ENCODE data around the gene CDK10. TPM values are rescaled to one million over a fixed set of nuclear protein-coding genes. Genes with fewer than 3 reads are reported as not detected.
A peak's percentile ranks its signal among the peaks of the same experiment; 100 is the strongest.
"Not testable (repeated sequence)": the region's sequence is repeated elsewhere in the genome, so short reads cannot be mapped to it uniquely, and the experiment has no call there.

The CDK10 gene
- total RNA-seq, 4 donors from 2014 or later: 42.8 to 118 (median 55.0) TPM

- 99% methylated on average over 2 of the region's 2 CpGs for WGBS
- no peaks in the 10 kb centered on the region for H3K4me1 ChIP-seq
Measured at GRCh38 chr16:89678258-89678657, 8.2 kb upstream of the CDK10 start.

GRCh38 chr16:89685916-89686315 lies 573 bp upstream of the CDK10 start:
- Histone ChIP-seq H3K27me3 (no peaks in the 10 kb centered on the region), H3K4me1 (peaks cover 21% of the 10 kb centered on the region), H3K36me3 (peaks cover 15% of the 10 kb centered on the region), H3K9me3 (no peaks in the 10 kb centered on the region), H3K27ac (no peak overlapping the region), H3K4me3 (peak overlapping the region; percentile 71)
- TF ChIP-seq, protein P1, sequence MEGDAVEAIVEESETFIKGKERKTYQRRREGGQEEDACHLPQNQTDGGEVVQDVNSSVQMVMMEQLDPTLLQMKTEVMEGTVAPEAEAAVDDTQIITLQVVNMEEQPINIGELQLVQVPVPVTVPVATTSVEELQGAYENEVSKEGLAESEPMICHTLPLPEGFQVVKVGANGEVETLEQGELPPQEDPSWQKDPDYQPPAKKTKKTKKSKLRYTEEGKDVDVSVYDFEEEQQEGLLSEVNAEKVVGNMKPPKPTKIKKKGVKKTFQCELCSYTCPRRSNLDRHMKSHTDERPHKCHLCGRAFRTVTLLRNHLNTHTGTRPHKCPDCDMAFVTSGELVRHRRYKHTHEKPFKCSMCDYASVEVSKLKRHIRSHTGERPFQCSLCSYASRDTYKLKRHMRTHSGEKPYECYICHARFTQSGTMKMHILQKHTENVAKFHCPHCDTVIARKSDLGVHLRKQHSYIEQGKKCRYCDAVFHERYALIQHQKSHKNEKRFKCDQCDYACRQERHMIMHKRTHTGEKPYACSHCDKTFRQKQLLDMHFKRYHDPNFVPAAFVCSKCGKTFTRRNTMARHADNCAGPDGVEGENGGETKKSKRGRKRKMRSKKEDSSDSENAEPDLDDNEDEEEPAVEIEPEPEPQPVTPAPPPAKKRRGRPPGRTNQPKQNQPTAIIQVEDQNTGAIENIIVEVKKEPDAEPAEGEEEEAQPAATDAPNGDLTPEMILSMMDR (IDR thresholded peaks at IDR 0.05): no peak
- TF ChIP-seq EP300 (IDR thresholded peaks at IDR 0.05): no peak
- no peak for TF ChIP-seq POLR2AphosphoS5 (IDR thresholded peaks at IDR 0.05)
- no peak for TF ChIP-seq POLR2A (IDR thresholded peaks at IDR 0.05)
- 90% methylated on average over 1 of the region's 1 CpG for whole genome bisulfite sequencing
- DNase-seq (ENCODE audit: low spot score in 2 of 2): no peak

More at GRCh38 chr16:89678258-89678657, 8.2 kb upstream of the CDK10 start:
- Histone ChIP-seq H3K27me3 (no peaks in the 10 kb centered on the region), H3K36me3 (no peaks in the 10 kb centered on the region), H3K4me3 (no peak overlapping the region), H3K9me3 (no peaks in the 10 kb centered on the region), H3K27ac (no peak overlapping the region)
- no peak for DNase-seq (ENCODE audit: low spot score in 2 of 2)
- TF ChIP-seq EP300 (IDR thresholded peaks at IDR 0.05) (no peak), POLR2A (IDR thresholded peaks at IDR 0.05) (no peak), POLR2AphosphoS5 (IDR thresholded peaks at IDR 0.05) (no peak)
- TF ChIP-seq, protein P1 (IDR thresholded peaks at IDR 0.05): no peak

GRCh38 chr16:89687092-89687940 lies 827 bp downstream of the CDK10 start:
- H3K4me3 ChIP-seq: peak overlapping the region; percentile 71
- TF ChIP-seq POLR2A (IDR thresholded peaks at IDR 0.05) (no peak), EP300 (IDR thresholded peaks at IDR 0.05) (no peak), POLR2AphosphoS5 (IDR thresholded peaks at IDR 0.05) (no peak)
- TF ChIP-seq, protein P1 (IDR thresholded peaks at IDR 0.05): no peak
- WGBS: 16% methylated on average over 23 of the region's 42 CpGs

GRCh38 chr16:89688395-89688794 lies 1.9 kb downstream of the CDK10 start:
- Histone ChIP-seq H3K4me1 (peaks cover 21% of the 10 kb centered on the region), H3K27ac (no peak overlapping the region), H3K9me3 (no peaks in the 10 kb centered on the region), H3K27me3 (no peaks in the 10 kb centered on the region), H3K36me3 (peaks cover 39% of the 10 kb centered on the region), H3K4me3 (no peak overlapping the region)
- 90% methylated on average over 5 of the region's 5 CpGs for WGBS
- peak in 1 of 2 donors; percentile 43 for DNase-seq (ENCODE audit: low spot score in 2 of 2)
- TF ChIP-seq, protein P1 (IDR thresholded peaks at IDR 0.05): no peak
- TF ChIP-seq POLR2A (IDR thresholded peaks at IDR 0.05) (no peak), EP300 (IDR thresholded peaks at IDR 0.05) (no peak), POLR2AphosphoS5 (IDR thresholded peaks at IDR 0.05) (no peak)

More at GRCh38 chr16:89687092-89687940, 827 bp downstream of the CDK10 start:
- H3K36me3 ChIP-seq: peaks cover 29% of the 10 kb centered on the region
- no peaks in the 10 kb centered on the region for H3K9me3 ChIP-seq
- H3K27ac ChIP-seq: peak overlapping the region; percentile 82
- H3K27me3 ChIP-seq: no peaks in the 10 kb centered on the region
- peak in 1 of 2 donors; percentile 77 for DNase-seq (ENCODE audit: low spot score in 2 of 2)
- peaks cover 21% of the 10 kb centered on the region for H3K4me1 ChIP-seq

DNA sequence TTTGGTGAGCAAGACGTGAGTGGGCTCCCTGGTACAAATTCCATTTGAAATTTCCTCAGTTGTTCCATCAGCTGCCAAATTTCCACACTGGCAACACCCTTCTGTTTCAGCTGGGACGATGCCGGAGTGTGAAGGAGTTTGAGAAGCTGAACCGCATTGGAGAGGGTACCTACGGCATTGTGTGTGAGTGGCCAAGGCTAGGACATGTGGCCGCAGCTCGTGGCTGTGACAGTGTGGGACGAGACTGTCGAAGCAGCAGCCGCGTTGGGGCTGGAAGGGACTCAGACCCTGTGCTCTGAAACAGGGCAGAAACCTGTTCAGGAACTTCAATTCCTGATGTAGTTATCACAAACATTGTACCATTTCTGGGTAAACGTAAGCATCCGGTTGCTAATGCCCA lies 2.7 kb downstream of the CDK10 start:
- 92% methylated on average over 13 of the region's 13 CpGs for WGBS
- Histone ChIP-seq H3K27ac (no peak overlapping the region), H3K9me3 (no peaks in the 10 kb centered on the region), H3K27me3 (no peaks in the 10 kb centered on the region), H3K4me1 (peaks cover 21% of the 10 kb centered on the region), H3K4me3 (no peak overlapping the region), H3K36me3 (peaks cover 47% of the 10 kb centered on the region)
- TF ChIP-seq, protein P1 (IDR thresholded peaks at IDR 0.05): no peak
- TF ChIP-seq POLR2A (IDR thresholded peaks at IDR 0.05) (no peak), POLR2AphosphoS5 (IDR thresholded peaks at IDR 0.05) (no peak), EP300 (IDR thresholded peaks at IDR 0.05) (no peak)
- DNase-seq (ENCODE audit: low spot score in 2 of 2): peak in 1 of 2 donors; percentile 58

DNA sequence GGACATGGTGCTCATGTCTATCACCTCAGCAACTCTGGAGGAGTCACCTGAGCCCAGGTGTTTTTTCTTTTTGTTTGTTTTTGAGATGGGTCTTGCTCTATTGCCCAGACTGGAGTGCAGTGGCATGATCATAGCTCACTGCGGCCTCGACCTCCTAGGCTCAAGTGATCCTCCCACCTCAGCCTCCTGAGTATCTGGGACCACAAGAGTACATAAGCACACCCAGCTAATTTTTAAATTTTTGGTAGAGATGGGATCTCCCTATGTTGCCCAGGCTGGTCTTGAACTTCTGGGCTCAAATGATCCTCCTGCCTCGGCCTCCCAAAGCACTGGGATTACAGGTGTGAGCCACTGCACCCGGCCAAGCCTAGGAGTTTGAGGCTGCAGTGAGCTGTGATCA lies 3.1 kb downstream of the CDK10 start:
- WGBS: 79% methylated on average over 4 of the region's 4 CpGs
- not testable (repeated sequence) for H3K27me3 ChIP-seq, H3K27ac ChIP-seq, H3K4me3 ChIP-seq, H3K9me3 ChIP-seq
- Histone ChIP-seq H3K36me3 (peaks cover 52% of the 10 kb centered on the region), H3K4me1 (peaks cover 21% of the 10 kb centered on the region)
- peak in 1 of 2 donors; percentile 28 for DNase-seq (ENCODE audit: low spot score in 2 of 2)

All from suprapubic skin (tissue), 4 donors.